Measurements from ENCODE around the gene IGDCC3.

Gene IGDCC3

DNA sequence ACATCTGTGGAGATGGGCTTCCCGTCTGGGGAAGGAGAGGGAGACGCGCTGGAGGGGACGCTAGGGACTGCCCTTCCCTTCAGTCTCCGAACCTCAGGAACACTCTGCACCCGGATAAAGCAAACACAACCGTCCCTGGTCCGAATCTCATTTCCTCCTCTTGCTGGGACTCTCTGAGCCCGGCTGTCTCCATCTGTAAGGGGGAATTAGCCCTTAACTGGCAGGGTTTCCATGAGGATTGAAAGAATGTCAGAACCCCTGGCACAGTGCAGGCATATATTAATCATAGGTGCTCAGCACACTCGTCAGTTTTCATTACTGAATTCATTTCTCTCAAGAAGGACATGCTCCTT is 19.1 kb upstream of the IGDCC3 start:
- no peak overlapping the region for H3K27ac Mint-ChIP-seq
- DNase-seq (no peak), ATAC-seq (no peak)
- H3K27me3 Mint-ChIP-seq, result peaks cover 100% of the 10 kb centered on the region
- H3K4me1 Mint-ChIP-seq, result peaks cover 20% of the 10 kb centered on the region
- no peaks in the 10 kb centered on the region for H3K9me3 Mint-ChIP-seq
- no peak overlapping the region for H3K4me3 Mint-ChIP-seq

DNA sequence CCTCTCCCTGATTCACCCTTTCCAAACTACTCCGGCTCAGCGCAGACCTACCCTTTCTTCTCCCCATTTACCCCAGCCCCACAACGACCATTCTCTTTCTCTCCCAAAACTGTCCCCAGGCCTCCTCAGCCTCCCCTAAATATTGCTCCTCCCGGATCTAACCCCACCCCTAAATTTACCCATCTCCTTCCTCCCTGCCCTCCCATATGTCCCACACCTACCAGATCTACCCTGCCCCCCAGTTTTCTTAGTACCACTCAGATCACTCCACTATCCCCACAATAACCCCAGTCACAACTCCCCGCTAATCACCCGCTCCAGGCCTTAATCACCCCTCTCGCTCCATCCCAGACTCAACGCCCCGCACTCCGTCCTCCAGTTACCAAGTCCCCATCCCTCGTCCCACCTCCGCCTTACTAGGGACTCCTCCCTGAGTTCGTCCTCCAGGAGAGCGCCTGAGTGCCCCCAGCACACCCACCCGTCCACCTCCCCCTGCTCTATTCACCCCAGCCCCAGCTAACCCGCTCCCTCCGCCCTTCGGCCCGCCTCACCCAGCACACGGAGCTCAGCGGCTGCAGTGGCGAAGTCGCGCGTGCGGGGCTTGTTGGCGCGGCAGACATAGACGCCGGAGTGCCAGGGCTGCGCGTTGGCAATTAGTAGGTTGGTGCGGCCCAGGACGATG is 18.6 kb upstream of the IGDCC3 start:
- H3K4me1 Mint-ChIP-seq, result peaks cover 20% of the 10 kb centered on the region
- ATAC-seq (no peak), DNase-seq (no peak)
- H3K4me3 Mint-ChIP-seq, result peak overlapping the region; percentile 29 to 42
- H3K9me3 Mint-ChIP-seq, result no peaks in the 10 kb centered on the region
- no peak overlapping the region for H3K27ac Mint-ChIP-seq
- peaks cover 98% of the 10 kb centered on the region for H3K27me3 Mint-ChIP-seq

DNA sequence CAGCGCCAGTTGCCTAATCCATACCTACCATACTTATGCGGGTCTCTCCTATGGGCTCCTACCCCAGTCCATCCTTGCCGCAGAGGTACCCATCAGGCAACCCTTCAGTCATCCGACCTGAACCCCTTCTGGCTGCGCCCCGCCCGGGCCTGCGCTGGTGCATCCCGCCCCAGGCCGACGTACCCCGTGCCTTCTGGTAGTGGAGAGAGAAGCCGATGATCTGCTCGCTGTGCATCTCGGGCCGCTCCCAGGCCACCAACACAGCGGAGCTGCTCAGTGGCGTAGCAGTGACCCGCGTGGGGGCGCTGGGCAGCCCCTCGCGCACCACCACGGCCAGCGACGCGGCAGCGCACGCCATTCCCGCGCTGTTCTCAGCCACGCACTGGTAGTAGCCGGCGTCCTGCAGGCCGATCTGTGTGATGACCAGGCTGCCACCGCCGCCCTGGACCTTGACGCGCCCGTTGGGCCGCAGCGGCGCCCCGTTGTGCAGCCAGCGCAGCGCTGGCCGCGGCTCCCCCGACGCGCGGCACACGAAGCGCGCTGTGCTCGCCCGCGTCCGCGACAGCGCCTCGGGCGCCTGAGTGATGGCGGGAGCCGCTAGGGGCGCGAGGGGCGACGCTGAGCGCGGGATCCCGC is 17.9 kb upstream of the IGDCC3 start:
- ATAC-seq (no peak), DNase-seq (no peak)
- Mint-ChIP-seq H3K4me3 (peak overlapping the region in 1 of 2 donors; percentile 5), H3K27me3 (peaks cover 90% of the 10 kb centered on the region), H3K4me1 (peaks cover 13% of the 10 kb centered on the region), H3K9me3 (no peaks in the 10 kb centered on the region), H3K27ac (no peak overlapping the region)

DNA sequence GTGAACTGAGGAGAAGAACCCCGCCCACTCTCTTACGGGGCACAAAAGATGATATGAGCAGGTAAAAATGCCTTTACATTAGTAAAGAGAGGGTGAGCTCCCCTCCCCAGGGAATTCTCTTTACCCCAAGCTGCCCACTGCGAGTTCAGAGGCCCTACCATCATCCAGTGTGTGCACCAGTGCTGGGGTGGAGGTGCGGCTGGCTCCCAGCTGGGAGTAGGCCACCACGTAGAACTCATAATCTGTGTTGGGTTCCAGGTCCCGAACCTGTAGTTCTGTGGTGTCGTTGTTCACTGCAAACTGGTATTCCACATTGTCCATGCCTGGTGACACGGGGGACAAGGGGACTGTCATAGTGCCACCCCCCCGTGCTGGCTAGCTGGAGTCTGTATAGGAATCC is 17.1 kb upstream of the IGDCC3 start:
- peaks cover 83% of the 10 kb centered on the region for H3K27me3 Mint-ChIP-seq

DNA sequence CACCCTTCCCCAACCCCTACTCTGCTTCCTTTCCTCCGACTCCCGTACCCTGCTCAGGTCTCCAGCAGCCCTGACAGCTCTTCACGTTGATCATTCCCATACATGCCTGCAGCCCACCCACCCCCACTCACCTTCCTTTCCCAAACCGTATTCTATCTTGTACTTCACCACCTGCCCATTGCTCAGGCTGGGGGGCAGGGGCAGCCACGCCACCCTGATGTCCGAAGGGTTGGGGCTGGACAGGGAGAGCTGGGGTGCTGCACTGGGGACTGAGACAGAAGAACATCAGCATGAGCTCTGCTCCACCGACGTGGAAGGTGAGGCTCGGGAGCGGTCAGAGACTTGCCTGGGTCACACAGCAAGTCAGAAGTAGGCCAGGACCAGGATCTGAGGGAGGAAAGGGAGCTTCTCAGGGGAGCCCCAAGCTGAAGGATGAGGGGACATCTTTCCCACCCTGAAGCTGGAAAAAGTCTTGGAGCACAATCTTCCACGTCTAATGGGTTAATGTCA is 16.5 kb upstream of the IGDCC3 start:
- Mint-ChIP-seq H3K27me3 (peaks cover 77% of the 10 kb centered on the region), H3K27ac (no peak overlapping the region), H3K4me1 (peaks cover 13% of the 10 kb centered on the region), H3K4me3 (no peak overlapping the region), H3K9me3 (no peaks in the 10 kb centered on the region)
- no peak for DNase-seq
- no peak for ATAC-seq

More for the DNA sequence above, 17.1 kb upstream of the IGDCC3 start:
- no peak overlapping the region for H3K4me3 Mint-ChIP-seq
- no peaks in the 10 kb centered on the region for H3K9me3 Mint-ChIP-seq
- no peak for DNase-seq
- no peak overlapping the region for H3K27ac Mint-ChIP-seq
- ATAC-seq, result no peak
- H3K4me1 Mint-ChIP-seq, result peaks cover 13% of the 10 kb centered on the region

DNA sequence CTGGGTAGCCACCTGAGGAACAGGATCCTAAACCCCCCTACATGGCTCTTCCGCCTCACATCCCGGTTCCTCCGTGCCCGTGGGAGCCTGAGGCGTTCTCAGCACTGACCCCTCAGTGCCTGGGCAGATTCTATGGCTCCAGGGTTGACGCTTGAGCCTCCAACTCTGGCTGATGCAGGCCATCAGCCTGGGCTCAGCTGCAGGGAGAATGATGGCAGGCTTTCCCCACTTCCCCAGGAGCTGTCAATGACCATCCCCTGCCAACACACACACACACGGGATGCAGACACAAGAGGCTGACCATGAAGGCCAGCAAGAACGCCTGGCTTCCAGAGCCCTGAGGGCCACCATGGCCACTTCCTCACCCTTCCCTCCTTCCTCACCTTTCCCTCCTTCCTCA is 15.8 kb upstream of the IGDCC3 start:
- no peak for ATAC-seq
- DNase-seq, result no peak
- Mint-ChIP-seq H3K9me3 (no peaks in the 10 kb centered on the region), H3K27ac (no peak overlapping the region), H3K4me1 (peaks cover 13% of the 10 kb centered on the region), H3K27me3 (peaks cover 69% of the 10 kb centered on the region), H3K4me3 (no peak overlapping the region)

DNA sequence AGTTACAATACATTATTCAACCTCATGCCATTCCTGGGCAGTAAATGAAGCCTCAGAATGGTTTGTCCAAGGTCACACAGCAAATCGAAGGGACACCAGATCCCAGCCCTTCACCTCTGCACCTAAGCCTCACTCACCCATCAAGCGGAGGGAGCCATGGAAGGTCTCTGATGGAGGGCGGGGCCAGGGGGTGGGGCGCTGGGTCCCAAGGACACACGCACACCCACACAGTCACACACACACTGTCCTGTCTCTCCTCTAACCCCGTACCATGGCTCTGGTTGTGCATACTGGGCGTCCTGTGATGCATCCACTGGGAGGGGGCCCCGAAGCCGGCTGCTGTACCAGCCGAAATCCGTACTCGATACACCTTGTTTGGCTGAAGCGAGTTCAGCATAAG is 15.3 kb upstream of the IGDCC3 start:
- DNase-seq (no peak), ATAC-seq (no peak)
- peaks cover 13% of the 10 kb centered on the region for H3K4me1 Mint-ChIP-seq
- H3K9me3 Mint-ChIP-seq, result no peaks in the 10 kb centered on the region
- H3K4me3 Mint-ChIP-seq, result no peak overlapping the region
- H3K27ac Mint-ChIP-seq, result no peak overlapping the region
- peaks cover 64% of the 10 kb centered on the region for H3K27me3 Mint-ChIP-seq

DNA sequence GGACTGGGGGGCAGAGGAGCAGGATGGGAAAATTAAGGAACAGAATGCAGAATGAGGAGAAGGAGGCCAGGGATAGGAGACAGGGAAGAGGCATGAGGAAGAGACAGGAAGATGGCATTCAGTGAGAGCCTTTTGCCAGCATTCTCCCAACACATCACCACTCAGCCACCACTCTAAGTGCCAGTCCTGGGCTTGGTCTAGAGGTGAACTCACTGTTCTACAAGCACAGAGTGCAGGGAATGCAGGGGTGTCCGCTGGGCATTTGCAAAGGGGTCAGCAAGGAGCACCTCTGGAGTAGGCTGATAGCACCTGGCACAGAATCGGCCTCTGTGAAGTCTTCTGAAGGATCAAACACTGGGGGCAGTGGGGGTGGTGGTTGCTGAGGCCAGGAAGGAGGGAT is 14.6 kb upstream of the IGDCC3 start:
- ATAC-seq, result no peak
- Mint-ChIP-seq H3K4me3 (no peak overlapping the region), H3K27me3 (peaks cover 57% of the 10 kb centered on the region), H3K27ac (no peak overlapping the region), H3K4me1 (peaks cover 13% of the 10 kb centered on the region), H3K9me3 (no peaks in the 10 kb centered on the region)
- DNase-seq, result no peak

DNA sequence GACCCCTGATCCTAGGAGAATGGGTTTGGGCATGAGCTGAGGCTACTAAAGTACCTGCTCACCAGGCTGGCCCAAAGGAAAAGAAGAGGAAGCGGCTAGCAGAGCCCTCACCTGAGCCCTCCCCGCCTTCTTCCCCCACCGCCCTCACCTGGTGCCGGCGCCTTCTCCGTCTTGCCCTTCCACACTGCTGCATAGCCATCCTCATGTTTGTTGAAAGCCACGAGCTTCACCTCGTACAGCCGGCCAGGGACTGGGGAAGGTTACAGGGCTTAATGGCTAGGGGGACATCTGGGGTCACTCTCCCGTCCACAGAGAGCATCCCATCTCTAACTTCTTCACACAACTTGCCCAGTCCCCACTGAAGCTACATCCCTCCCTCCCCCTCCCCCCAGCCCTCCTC is 13.9 kb upstream of the IGDCC3 start:
- no peak overlapping the region for H3K4me3 Mint-ChIP-seq
- H3K4me1 Mint-ChIP-seq, result peaks cover 8% of the 10 kb centered on the region
- DNase-seq, result no peak
- no peaks in the 10 kb centered on the region for H3K9me3 Mint-ChIP-seq
- H3K27me3 Mint-ChIP-seq, result peaks cover 51% of the 10 kb centered on the region
- no peak for ATAC-seq
- no peak overlapping the region for H3K27ac Mint-ChIP-seq

DNA sequence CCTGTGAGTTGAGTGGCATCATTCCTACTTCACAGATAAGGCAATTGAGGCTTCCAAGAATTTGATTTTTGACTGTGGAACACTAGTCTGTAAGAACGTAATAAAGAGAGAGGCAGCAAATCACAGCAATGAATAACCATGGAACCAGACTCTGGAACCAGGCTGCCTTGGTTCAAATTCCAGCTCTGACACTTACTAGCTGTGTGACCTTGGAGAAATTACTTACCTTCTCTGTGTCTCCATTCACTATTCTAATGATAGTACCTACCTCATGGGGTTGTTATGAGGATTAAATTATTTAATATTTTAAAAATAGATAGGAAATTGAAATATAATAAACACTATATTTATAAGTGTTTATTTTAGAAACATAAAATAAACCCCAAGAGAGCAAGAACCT is 12.6 kb upstream of the IGDCC3 start:
- no peak for ATAC-seq

DNA sequence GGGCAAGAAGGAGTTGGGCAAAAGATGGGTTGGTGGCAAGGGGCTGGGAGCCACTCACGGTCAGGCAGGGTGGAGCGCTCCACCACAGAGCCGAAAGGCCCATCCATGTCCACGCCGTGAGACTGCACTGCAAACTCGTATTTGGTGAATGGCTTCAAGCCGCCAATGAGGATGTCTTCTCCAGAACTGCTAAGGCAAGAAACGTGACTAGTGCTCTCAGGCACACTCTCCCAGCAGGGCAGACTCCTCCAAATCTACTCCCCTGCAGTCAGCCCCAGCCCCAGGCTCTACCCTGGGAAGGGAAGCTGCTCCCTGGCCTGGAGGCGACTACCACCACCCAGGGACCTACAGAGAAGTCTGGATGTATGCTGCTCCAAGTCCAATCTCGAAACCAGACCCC is 11.4 kb upstream of the IGDCC3 start:
- peaks cover 27% of the 10 kb centered on the region for H3K27me3 Mint-ChIP-seq
- no peaks in the 10 kb centered on the region for H3K9me3 Mint-ChIP-seq
- H3K4me3 Mint-ChIP-seq, result no peak overlapping the region
- no peak for ATAC-seq
- no peak for DNase-seq
- no peak overlapping the region for H3K27ac Mint-ChIP-seq
- H3K4me1 Mint-ChIP-seq, result peaks cover 17% of the 10 kb centered on the region

More for the DNA sequence above, 12.6 kb upstream of the IGDCC3 start:
- no peak for DNase-seq
- Mint-ChIP-seq H3K9me3 (no peaks in the 10 kb centered on the region), H3K27me3 (peaks cover 38% of the 10 kb centered on the region), H3K27ac (no peak overlapping the region), H3K4me3 (no peak overlapping the region), H3K4me1 (peaks cover 5% of the 10 kb centered on the region)

DNA sequence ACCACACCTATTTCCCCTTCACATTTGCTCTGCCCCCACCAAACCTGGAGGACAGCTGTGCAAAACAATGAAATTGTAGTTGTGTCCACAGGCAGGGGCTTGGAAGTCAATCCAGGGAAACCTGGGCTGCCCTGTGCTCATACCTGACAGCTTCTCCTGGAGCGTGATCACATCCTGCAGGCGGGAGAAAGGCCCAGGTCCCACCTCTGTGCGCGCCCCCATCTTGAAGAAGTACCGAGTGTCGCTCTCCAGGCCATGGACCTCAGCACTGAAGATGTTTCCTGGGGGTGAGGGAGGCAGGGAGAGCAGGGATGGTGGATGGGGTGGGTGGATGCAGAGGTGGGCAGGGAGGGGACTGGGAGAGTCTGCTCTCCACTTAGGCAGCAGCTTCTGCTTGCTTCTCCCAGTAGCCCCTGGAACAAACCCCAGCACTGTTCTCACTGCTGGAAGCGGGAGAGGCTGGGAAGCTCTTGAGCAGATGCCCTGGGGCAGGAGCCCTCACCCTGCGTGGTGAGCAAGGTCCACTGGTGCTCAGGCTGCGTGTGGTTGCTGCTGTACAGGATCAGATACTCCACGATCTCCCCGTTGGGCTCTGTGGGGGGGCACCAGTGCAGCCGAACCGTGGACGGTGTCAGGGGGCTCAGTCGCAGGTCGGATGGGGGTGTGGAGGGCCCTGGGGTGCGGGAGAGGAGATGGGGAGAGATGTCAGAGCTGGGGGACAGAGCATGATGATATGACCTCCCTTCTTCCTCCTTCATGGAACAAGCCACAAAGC is 10.7 kb upstream of the IGDCC3 start:
- DNase-seq (no peak), ATAC-seq (no peak)
- Mint-ChIP-seq H3K27me3 (peaks cover 26% of the 10 kb centered on the region), H3K4me1 (peaks cover 19% of the 10 kb centered on the region), H3K9me3 (no peaks in the 10 kb centered on the region), H3K4me3 (no peak overlapping the region), H3K27ac (no peak overlapping the region)

DNA sequence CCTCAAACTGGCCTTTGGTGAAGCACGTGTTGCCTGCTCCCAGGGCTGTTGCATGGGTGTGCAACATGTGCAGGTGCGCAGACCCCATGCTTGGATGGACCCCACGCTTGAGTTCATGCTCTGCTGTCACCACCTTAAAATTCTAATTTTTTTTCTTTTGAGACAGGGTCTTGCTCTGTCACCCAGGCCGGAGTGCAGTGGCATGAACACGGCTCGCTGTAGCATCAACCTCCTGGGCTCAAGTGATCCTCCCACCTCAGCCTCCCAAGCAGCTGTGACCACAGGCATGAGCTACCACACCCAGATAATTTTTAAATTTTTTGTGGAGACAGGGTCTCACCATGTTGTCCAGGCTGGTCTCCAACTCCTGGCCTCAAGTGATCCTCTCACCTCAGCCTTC is 9.1 kb upstream of the IGDCC3 start:
- Mint-ChIP-seq H3K4me3 (no peak overlapping the region), H3K27ac (no peak overlapping the region), H3K9me3 (no peaks in the 10 kb centered on the region), H3K4me1 (peaks cover 19% of the 10 kb centered on the region), H3K27me3 (peaks cover 22% of the 10 kb centered on the region)
- no peak for ATAC-seq
- DNase-seq, result no peak

DNA sequence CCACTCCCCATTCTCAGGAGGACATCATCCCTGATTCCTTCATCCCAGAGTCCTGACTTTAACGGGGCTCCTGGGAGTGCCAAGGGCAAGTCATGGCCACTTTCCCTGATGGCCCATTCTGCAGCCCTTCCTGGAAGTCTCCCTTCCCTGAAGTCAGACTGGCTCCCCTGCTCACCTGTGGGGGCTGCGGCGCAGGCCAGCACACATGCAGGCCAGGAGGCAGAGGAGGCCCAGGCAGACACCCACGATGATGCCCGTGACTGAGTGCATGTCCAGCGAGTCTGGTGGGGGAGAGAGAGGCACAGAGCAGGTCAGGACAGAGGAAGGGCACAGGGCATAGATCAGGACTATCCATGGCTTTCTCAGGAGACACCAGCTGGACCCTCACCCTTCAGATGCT is 8.6 kb upstream of the IGDCC3 start:
- Mint-ChIP-seq H3K4me1 (peaks cover 19% of the 10 kb centered on the region), H3K27me3 (peaks cover 20% of the 10 kb centered on the region), H3K9me3 (no peaks in the 10 kb centered on the region), H3K4me3 (no peak overlapping the region), H3K27ac (no peak overlapping the region)
- DNase-seq (no peak), ATAC-seq (no peak)

DNA sequence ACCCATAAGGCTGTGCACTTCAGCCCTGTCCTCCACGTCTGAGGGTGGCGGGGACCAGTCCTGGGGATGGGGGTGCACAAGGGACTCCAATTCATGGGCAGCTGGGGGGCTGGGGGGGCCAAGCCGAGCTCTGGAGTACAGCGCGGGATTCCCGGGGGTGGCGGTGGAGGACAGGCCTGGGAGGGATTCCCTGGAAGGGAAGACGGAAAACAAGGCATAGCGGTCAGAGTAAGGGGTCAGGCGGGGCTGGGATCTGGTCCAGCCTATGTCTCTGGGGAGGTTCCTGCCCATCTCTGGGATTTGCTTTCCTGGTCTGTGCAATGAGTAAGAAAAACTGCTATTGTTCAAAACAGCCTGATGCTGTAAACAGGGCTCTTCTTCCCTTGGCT is 8.1 kb upstream of the IGDCC3 start:
- H3K4me1 Mint-ChIP-seq, result peaks cover 19% of the 10 kb centered on the region
- H3K27me3 Mint-ChIP-seq, result peaks cover 20% of the 10 kb centered on the region
- H3K4me3 Mint-ChIP-seq, result peak overlapping the region; percentile 81 to 93
- no peaks in the 10 kb centered on the region for H3K9me3 Mint-ChIP-seq
- ATAC-seq (no peak), DNase-seq (no peak)
- no peak overlapping the region for H3K27ac Mint-ChIP-seq
